GM19395 (cell line): ENCODE measurements around the gene ELK3.

Experiments
- ATAC-seq: cut with Tn5 transposase; IDR thresholded peaks from one replicate; pipeline ENCODE4 v1.9.1; 2021; ENCODE audit warnings: mild to moderate bottlenecking, moderate library complexity; ENCODE audit not compliant: unreplicated experiment

The ELK3 gene

GRCh38 chr12:96186607-96187301, 7.4 kb upstream of the ELK3 start:
- ATAC-seq: no peak

- ATAC-seq: no peak
These were observed 6.2 kb upstream of the ELK3 start for GRCh38 chr12:96187956-96188355.

DNA sequence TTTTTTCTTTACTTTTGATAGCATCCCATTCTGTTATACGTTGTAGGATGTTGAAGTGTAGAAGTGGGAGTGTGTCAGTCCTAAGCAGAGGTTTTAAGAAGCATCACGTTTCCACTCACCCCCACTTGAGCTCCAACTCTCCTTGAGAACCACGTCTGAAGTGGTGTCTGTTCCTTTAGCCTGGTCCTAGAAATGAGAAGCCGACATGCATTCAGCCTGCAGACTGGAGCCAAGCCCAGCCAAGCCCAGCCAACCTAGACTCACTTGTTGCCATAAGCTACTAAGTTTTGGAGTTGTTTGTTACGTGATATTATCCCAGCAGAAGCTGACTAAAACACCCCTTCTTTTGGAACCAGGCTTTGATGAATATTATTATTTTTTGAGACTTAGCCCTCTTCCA, 4.4 kb upstream of the ELK3 start:
- no peak for ATAC-seq

DNA sequence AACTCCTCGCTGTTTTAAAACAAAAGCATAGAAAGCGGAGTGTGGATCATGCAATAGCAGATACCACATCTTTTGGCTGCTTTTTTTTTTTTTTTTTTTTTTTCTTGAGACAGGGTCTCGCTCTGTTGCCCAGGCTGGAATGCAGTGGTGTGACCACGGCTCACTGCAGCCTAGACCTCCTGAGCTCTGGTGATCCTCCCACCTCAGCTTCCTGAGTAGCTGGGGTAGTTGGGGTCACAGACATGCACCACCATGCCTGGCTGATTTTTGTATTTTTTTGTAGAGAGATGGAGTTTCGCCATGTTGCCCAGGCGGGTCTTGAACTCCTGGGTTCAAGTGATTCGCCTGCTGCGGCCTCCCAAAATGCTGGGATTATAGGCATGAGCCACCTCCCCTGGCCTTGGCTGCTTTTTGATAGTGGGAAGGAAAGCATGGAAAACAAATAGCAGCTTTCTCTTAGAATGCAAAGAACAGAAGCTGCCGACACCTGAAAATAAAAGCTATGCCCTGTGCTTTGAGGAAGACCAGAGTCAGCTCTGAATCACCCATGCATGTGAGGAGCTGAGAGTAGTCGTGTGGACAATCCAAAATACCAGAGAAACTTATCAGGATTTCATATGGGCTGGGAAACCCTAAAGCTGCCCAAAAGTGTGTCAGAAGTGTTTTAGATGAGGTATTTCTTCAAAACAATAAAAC, 3.6 kb upstream of the ELK3 start:
- no peak for ATAC-seq

DNA sequence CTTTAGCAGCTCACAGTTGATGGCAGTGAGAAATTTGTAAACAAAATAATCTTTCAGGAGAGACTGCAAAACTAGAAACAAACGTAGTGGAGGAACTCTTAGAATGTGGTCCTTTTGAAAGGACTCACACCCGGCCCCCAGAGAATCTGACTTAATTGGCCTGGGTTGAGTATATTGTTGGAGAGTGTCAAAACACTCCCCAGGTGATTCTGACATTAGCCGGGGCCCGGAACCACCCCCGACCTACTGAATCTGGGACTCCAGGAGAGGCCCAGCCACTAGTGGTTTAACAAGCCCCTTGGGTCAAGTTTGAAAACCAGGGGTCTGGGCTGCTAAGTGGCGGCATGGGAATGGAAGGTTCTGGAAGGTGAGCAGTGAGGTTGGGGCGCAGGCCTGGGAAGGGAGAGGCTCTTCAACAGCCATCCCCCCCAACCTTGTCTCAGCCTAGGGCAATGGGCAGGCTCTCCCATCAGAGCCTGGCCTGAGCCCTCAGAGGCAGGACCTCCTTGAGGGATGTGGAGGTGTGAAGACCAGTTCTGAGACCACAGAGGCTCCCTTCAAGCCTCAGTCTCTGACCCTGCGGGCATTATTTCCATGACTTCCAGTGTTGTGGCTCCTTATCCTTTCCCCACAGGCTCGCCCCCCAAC, 1.1 kb upstream of the ELK3 start:
- no peak for ATAC-seq

DNA sequence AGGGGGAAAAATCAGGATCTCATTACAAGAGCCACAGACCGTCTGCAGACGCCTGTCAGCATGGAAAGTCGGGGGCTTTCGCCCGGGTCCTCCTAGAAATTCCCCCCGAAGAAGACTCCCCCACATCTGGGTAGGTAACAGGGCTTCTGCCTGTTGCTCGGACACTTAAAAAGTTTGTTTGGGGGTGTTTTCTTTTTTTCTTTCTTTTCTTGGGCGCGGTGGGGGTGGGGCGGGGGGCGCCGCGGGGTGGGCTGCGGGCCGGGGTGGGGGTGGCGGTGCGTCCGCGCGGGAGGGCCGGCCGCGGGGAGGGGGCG, 358 bp downstream of the ELK3 start:
- ATAC-seq: peak; percentile 19

- ATAC-seq: peak; percentile 89
These were observed 1.0 kb downstream of the ELK3 start for GRCh38 chr12:96194971-96195844.

DNA sequence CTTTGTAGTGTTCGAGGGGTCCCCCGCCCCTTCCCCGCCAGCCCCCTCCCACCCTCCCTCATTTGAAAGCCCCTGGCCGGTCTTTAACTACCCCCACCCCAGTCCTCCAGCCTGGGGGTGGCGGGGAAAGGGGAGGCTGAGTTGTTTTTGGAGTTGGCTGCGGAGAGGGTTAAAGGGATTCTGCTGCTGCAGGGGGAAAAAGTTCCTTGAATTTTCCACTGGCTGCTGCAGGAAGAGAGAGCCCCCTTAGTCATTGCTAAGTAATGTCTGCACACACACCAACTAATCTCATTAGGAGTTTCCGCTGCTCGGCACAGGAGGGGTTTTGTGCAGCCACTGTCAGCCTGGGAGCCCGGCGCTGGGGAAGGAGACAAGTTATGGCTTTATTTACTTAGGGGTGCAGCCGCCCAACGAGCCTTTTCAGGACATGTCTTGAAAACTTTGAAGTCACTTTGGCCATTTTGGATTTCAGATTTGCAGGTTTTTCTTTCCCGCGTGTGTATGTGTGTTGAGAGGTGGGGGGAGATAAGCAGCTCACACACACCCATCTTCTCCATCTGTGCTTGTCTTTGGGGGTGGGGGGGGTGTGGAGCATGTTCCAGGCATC, 1.8 kb downstream of the ELK3 start:
- peak; percentile 1 for ATAC-seq

- no peak for ATAC-seq
These were observed 2.6 kb downstream of the ELK3 start for GRCh38 chr12:96196781-96197180.

- no peak for ATAC-seq
These were observed 3.5 kb downstream of the ELK3 start for GRCh38 chr12:96197503-96198272.

- ATAC-seq: no peak
These were observed 4.8 kb downstream of the ELK3 start for GRCh38 chr12:96198965-96199364.

- no peak for ATAC-seq
These were observed 5.3 kb downstream of the ELK3 start for GRCh38 chr12:96199464-96199863.

- ATAC-seq: no peak
These were observed 7.4 kb downstream of the ELK3 start for GRCh38 chr12:96201272-96202227.

DNA sequence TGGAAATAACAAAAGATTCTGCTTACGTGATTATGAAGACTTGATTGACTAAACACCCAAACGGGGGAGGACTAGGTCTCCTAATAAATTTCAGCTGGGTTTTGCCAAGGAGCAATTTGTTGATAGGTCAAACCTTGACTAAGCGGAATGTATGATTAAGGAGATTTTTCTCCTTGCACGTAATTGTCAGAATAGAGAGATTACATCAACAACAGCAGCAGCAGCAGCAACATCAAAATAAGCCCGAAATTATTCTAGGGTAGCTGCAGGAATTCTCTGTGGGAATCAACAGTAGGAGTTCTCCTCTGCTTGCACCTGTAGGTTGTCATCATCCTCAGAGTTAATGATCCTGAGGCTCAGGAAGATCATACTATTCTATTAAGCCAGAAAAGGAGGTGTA, 10.2 kb downstream of the ELK3 start:
- no peak for ATAC-seq

GRCh38 chr12:96205908-96206307, 11.7 kb downstream of the ELK3 start:
- ATAC-seq: no peak

- ATAC-seq: no peak
These were observed 12.9 kb downstream of the ELK3 start for GRCh38 chr12:96206936-96207662.

DNA sequence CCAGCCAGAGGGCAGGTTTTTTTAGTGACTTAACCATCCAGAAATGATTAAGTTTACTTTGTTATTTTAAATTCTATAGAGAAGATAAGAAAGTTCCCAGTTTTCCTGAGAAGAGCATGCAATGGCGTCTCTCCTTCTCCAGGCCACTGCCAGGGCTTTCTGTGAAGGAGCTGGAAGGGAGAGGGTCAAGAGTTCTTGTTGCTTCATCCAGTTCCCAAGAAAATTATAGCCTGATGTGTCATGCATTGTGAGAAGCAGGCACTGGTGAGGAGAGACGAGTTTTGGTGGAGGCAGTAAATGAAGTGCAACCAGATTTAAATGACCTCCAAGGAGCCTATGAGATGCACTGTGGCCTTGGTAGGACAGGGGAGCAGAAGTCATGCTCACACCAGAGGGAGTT, 14.2 kb downstream of the ELK3 start:
- ATAC-seq: no peak

DNA sequence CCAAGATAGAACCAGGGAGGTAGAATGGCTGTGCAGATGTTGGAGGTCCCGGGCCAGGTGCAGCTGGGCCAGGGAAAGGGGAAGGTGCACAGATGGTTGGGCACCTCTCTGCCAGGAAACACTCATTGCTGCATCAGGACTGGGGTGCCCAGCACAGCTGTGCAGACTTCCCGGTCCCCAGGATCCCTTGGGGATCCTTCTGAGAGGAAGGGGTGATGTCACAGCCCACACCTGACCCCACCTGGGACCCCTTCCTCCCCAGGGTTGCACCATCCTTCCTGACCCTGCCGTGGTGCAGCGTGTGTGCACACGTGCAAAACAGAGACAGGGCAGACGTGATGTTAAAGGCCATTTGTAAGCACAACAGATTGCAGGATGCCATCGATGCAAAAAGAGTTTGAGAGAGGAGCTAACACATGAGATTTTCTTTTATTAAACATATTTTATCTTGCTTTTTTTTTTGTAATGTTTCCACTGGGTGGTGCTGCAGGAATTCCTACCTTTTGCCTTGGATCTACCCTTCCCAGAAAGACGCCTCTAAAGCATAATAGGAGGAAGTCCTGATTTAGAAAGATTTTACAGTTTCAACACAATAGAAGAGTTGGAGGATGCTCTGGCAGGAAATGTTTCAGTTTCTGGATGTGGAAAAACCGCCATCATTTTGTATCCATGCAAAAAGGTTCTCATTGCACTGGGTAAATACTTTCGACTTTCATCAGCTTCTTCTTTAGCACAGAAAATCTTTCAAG, 14.8 kb downstream of the ELK3 start:
- ATAC-seq: no peak
